SK-N-SH (cell line): ENCODE measurements around the gene GALNTL6. TPM values are rescaled to one million over a fixed set of nuclear protein-coding genes. Genes with fewer than 3 reads are reported as not detected.

Experiments used
- CTCF ChIA-PET: fragments of 300-600, 350-600 bp; formaldehyde crosslinking; extraction: SDS; loops from one replicate; lab custom pipeline; 2021; lab: Yijun Ruan, JAX
- POLR2A ChIA-PET: fragments of 350-600 bp; sonication (Branson Sonifier 250); formaldehyde crosslinking; extraction: SDS; loops from one replicate; lab custom pipeline; 2020; ENCODE audit warnings: antibody characterized with exemption, inconsistent platforms; lab: Yijun Ruan, JAX
- DNase-seq: peaks from one replicate; pipeline ENCODE4 v3.0.0; 2012
- H2AFZ ChIP-seq: fragments of 200-600 bp; sonication (generic); 2 replicates; pipeline ENCODE4 v1.8.1; 2016; ENCODE audit warnings: antibody characterized with exemption, mild to moderate bottlenecking, low read depth
- H3F3A ChIP-seq: fragments of 200-600 bp; sonication (generic); replicated peaks from 2 replicates; pipeline ENCODE3; 2016; ENCODE audit warnings: antibody characterized with exemption, mild to moderate bottlenecking; ENCODE audit not compliant: insufficient read depth
- H3K27ac ChIP-seq, 2 experiments: fragments of 200-500 bp in 1 of 2; fragments of 200-600 bp in 1 of 2; sonication (Bioruptor generic) in 1 of 2; sonication (generic), shearing (Covaris generic) in 1 of 2; 2 replicates each; pipeline versions ENCODE4 v1.5.1 to v1.6.1; 2014 to 2016; ENCODE audit warnings: low read depth in 2 of 2, inconsistent platforms in 1 of 2, low read length in 1 of 2, mild to moderate bottlenecking in 1 of 2, mixed read lengths in 1 of 2
- H3K27me3 ChIP-seq: fragments of 200-600 bp; sonication (generic), shearing (Covaris generic); 2 replicates; pipeline ENCODE4 v1.6.1; 2016; ENCODE audit warnings: mixed run types; ENCODE audit not compliant: insufficient read depth
- H3K36me3 ChIP-seq, 2 experiments: fragments of 200-500 bp in 1 of 2; fragments of 200-600 bp in 1 of 2; sonication (Bioruptor generic) in 1 of 2; sonication (generic) in 1 of 2; replicated peaks in 1 of 2; 2 replicates each; pipeline versions ENCODE3 to v1.5.1; 2014 to 2016; ENCODE audit warnings: low read length in 1 of 2, mild to moderate bottlenecking in 1 of 2; ENCODE audit not compliant: insufficient read depth in 2 of 2, control insufficient read depth in 1 of 2
- H3K4me1 ChIP-seq, 2 experiments: fragments of 200-500 bp in 1 of 2; fragments of 200-600 bp in 1 of 2; sonication (Bioruptor generic) in 1 of 2; sonication (generic), shearing (Covaris generic) in 1 of 2; 2 replicates each; pipeline versions ENCODE4 v1.5.1 to v1.6.1; 2014 to 2016; ENCODE audit warnings: low read depth in 1 of 2, low read length in 1 of 2, mixed run types in 1 of 2; ENCODE audit not compliant: insufficient read depth in 2 of 2, control insufficient read depth in 1 of 2
- H3K4me2 ChIP-seq: fragments of 200-600 bp; sonication (generic), shearing (Covaris generic); 2 replicates; pipeline ENCODE4 v1.6.1; 2017; ENCODE audit warnings: mixed run types
- H3K4me3 ChIP-seq, 2 experiments: fragments of 200-500 bp in 1 of 2; fragments of 200-600 bp in 1 of 2; sonication (Bioruptor generic) in 1 of 2; sonication (generic), shearing (Covaris generic) in 1 of 2; 2 replicates each; pipeline versions ENCODE4 v1.5.1 to v1.8.1; 2014 to 2016; ENCODE audit warnings: low read depth in 2 of 2, inconsistent platforms in 1 of 2, low read length in 1 of 2, mild to moderate bottlenecking in 1 of 2, mixed read lengths in 1 of 2, moderate library complexity in 1 of 2
- H3K79me2 ChIP-seq: fragments of 200-600 bp; sonication (generic); 2 replicates; pipeline ENCODE4 v1.8.1; 2017; ENCODE audit warnings: mild to moderate bottlenecking; ENCODE audit not compliant: insufficient read depth
- H3K9ac ChIP-seq: fragments of 200-600 bp; sonication (generic); 2 replicates; pipeline ENCODE4 v1.6.1; 2017; ENCODE audit warnings: mixed run types
- H3K9me2 ChIP-seq: fragments of 200-600 bp; sonication (generic); 2 replicates; pipeline ENCODE4 v1.6.1; 2017; ENCODE audit warnings: mixed run types
- H3K9me3 ChIP-seq: fragments of 200-600 bp; sonication (generic); 2 replicates; pipeline ENCODE4 v1.6.1; 2017; ENCODE audit warnings: mixed run types, mild to moderate bottlenecking, moderate library complexity
- H4K20me1 ChIP-seq: fragments of 200-600 bp; sonication (generic); 2 replicates; pipeline ENCODE4 v1.6.1; 2017; ENCODE audit warnings: mild to moderate bottlenecking, mixed run types; ENCODE audit not compliant: insufficient read depth
- CTCF ChIP-seq: fragments of 200-600 bp; sonication (generic); IDR thresholded peaks from 2 replicates; pipeline ENCODE4 v1.6.1; 2017; ENCODE audit warnings: antibody characterized with exemption, mild to moderate bottlenecking, moderate library complexity
- FOSL2 ChIP-seq: IDR thresholded peaks from 2 replicates; pipeline ENCODE4 v1.4.0; 2012; ENCODE audit warnings: low read depth, mild to moderate bottlenecking, moderate library complexity, borderline replicate concordance
- FOXJ3 ChIP-seq: sonication (generic); formaldehyde crosslinking; IDR thresholded peaks from 2 replicates; pipeline ENCODE4 v1.5.1; 2020; ENCODE audit warnings: mild to moderate bottlenecking, missing genetic modification reagents
- FOXM1 ChIP-seq: IDR thresholded peaks from 2 replicates; pipeline ENCODE4 v1.4.0; 2012; ENCODE audit warnings: low read depth, mild to moderate bottlenecking
- GATA2 ChIP-seq: sonication (generic); formaldehyde crosslinking; IDR thresholded peaks from 2 replicates; pipeline ENCODE4 v1.5.0; 2020; ENCODE audit warnings: mild to moderate bottlenecking, missing genetic modification reagents
- IRF3 ChIP-seq: fragments of 150-350 bp; IDR thresholded peaks from 2 replicates; pipeline ENCODE4 v1.6.1; 2016; ENCODE audit warnings: mild to moderate bottlenecking, low read depth, low read length
- JUND ChIP-seq: IDR thresholded peaks from 2 replicates; pipeline ENCODE4 v1.4.0; 2012
- MAX ChIP-seq: IDR thresholded peaks from 2 replicates; pipeline ENCODE4 v1.4.0; 2012; ENCODE audit warnings: low read depth
- MXI1 ChIP-seq: IDR thresholded peaks from 2 replicates; pipeline ENCODE4 v1.6.1; 2012; ENCODE audit warnings: mild to moderate bottlenecking, low read depth, low read length, improper control_type of control experiment
- NFIC ChIP-seq: IDR thresholded peaks from 2 replicates; pipeline ENCODE4 v1.4.0; 2012; ENCODE audit warnings: borderline replicate concordance
- PBX3 ChIP-seq: IDR thresholded peaks from 2 replicates; pipeline ENCODE4; 2012
- POLR2AphosphoS5 ChIP-seq: IDR thresholded peaks from 2 replicates; pipeline ENCODE4 v1.6.1; 2012; ENCODE audit warnings: low read depth, low read length
- RCOR1 ChIP-seq: fragments of 150-350 bp; IDR thresholded peaks from 2 replicates; pipeline ENCODE4 v1.6.1; 2017; ENCODE audit warnings: antibody characterized with exemption, low read length
- RFX5 ChIP-seq: IDR thresholded peaks from 2 replicates; pipeline ENCODE4 v1.6.1; 2012; ENCODE audit warnings: mild to moderate bottlenecking, improper control_type of control experiment, low read length
- TAF1 ChIP-seq: IDR thresholded peaks from 2 replicates; pipeline ENCODE4 v1.6.1; 2012; ENCODE audit warnings: low read depth, mild to moderate bottlenecking, low read length, moderate library complexity, borderline replicate concordance
- TEAD4 ChIP-seq: IDR thresholded peaks from 2 replicates; pipeline ENCODE4 v1.4.0; 2012; ENCODE audit warnings: mild to moderate bottlenecking, borderline replicate concordance; ENCODE audit not compliant: insufficient read depth
- USF2 ChIP-seq: fragments of 150-350 bp; IDR thresholded peaks from 2 replicates; pipeline ENCODE4 v1.6.1; 2017; ENCODE audit warnings: antibody characterized with exemption, low read length, low read depth, borderline replicate concordance
- YY1 ChIP-seq: IDR thresholded peaks from 2 replicates; pipeline ENCODE4 v1.4.0; 2012; ENCODE audit warnings: low read depth, mild to moderate bottlenecking
- WGBS: methylation state at CpG from one replicate; pipeline ENCODE4 v1.1.6; 2017; ENCODE audit warnings: low lambda C conversion rate; 5-methylcytosine and 5-hydroxymethylcytosine counted together
- polyA plus RNA-seq, 3 experiments: library from polyadenylated mRNA; depleted of rRNA; stranded (reverse); fragments of >200 nt; gene quantifications; 2 replicates each; pipeline ENCODE4 v1.2.3, GENCODE V29; 2012

GALNTL6 gene
- polyA plus RNA-seq, 1 of the 3 experiments (the other 2 are of a cell fraction): 0.07 TPM

- no peak for DNase-seq
- TF ChIP-seq FOXM1 (no peak), MXI1 (no peak), USF2 (no peak), PBX3 (no peak), TAF1 (no peak), RCOR1 (no peak), CTCF (no peak), MAX (no peak), GATA2 (no peak), IRF3 (no peak), JUND (no peak), FOSL2 (no peak), TEAD4 (no peak), YY1 (no peak), NFIC (no peak), RFX5 (no peak), POLR2AphosphoS5 (no peak), FOXJ3 (CRISPR knock-in tag) (no peak)
- ChIA-PET POLR2A (no interaction called here), CTCF (no interaction called here)
- H3F3A ChIP-seq: no peaks in the 10 kb centered on the region
- no peaks in the 10 kb centered on the region for H3K4me1 ChIP-seq
- no peaks in the 10 kb centered on the region for H3K36me3 ChIP-seq
- no peaks in the 10 kb centered on the region for H3K27me3 ChIP-seq
- no peaks in the 10 kb centered on the region for H3K79me2 ChIP-seq
- H2AFZ ChIP-seq: no peak overlapping the region
- H3K9me3 ChIP-seq: no peaks in the 10 kb centered on the region
- no peak overlapping the region for H3K4me2 ChIP-seq
- H4K20me1 ChIP-seq: no peaks in the 10 kb centered on the region
- H3K9me2 ChIP-seq: peaks cover 3% of the 10 kb centered on the region; the same call in 1 of the 2 replicates
- H3K4me3 ChIP-seq: no peak overlapping the region
- no peak overlapping the region for H3K27ac ChIP-seq
- WGBS: 35% methylated on average over 4 of the region's 4 CpGs
- H3K9ac ChIP-seq: no peak overlapping the region
Measured at GRCh38 chr4:172599554-172599953, 786.4 kb downstream of the GALNTL6 start.
